ENCODE measurements around the gene KIAA0232.

Gene KIAA0232

GRCh38 chr4:6900956-6901355 is 118.4 kb downstream of the KIAA0232 start:
- Histone ChIP-seq H3K36me3 (replicated peaks; ENCODE audit: insufficient read depth, low read length) (no peaks in the 10 kb centered on the region), H2AFZ (ENCODE audit: low read length) (no peak overlapping the region), H3K4me2 (ENCODE audit: low read depth, low read length) (no peak overlapping the region), H3K4me1 (ENCODE audit: low read length) (no peaks in the 10 kb centered on the region), H3F3A (ENCODE audit: insufficient read depth, low read length) (no peaks in the 10 kb centered on the region), H3K4me3 (ENCODE audit: low read length) (no peak overlapping the region), H3K9me2 (replicated peaks; ENCODE audit: insufficient read depth, low read length) (no peaks in the 10 kb centered on the region), H3K27me3 (replicated peaks; ENCODE audit: insufficient read depth, low read length) (no peaks in the 10 kb centered on the region), H3K9ac (ENCODE audit: low read length) (no peak overlapping the region), H4K20me1 (ENCODE audit: insufficient read depth, low read length) (no peaks in the 10 kb centered on the region), H3K79me2 (ENCODE audit: low read length) (no peaks in the 10 kb centered on the region), H3K9me3 (replicated peaks; ENCODE audit: insufficient read depth, low read length) (no peaks in the 10 kb centered on the region), H3K27ac (ENCODE audit: low read length) (no peak overlapping the region)
- TF ChIP-seq EZH2 (optimal IDR thresholded peaks at IDR 0.05; ENCODE audit: low read depth, low read length) (no peak), CTCF (IDR thresholded peaks at IDR 0.05; ENCODE audit: low read length) (no peak), EZH2phosphoT487 (IDR thresholded peaks at IDR 0.05; ENCODE audit: low read length) (no peak)
- DNase-seq = no peak

DNA sequence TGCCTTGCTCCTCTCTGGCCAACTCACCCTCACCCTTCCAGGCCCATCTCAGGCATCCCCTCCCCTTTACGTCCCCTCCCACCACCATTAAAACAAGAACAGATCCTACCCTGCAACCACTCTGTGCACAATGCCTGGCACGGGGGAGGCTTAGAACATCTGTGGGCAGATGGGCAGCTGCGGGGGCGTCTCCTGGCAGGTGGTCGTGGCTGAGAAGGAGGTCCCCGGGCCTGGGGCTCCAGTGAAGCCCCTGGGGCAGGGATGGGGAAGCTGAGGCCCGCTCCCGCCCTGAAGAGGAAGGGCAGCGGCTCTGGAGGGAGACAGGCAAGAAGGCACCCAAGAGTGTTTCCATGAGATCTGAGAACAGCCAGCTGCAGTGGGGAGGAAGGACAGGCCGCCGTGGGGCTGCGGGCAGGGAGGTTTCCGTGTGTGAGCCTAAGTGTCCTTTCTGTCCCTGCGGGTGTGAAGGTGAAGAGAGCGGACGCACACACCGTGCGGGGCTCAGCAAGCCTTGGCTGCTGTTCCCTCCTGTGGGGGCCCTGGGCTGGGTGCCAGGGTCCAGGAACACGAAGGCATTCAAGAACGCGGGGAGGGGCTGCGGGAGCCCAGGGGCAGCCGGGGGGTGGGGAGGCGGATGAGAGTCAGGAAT is 119.3 kb downstream of the KIAA0232 start:
- Histone ChIP-seq H3K79me2 (ENCODE audit: low read length) (no peaks in the 10 kb centered on the region), H3K9me3 (replicated peaks; ENCODE audit: insufficient read depth, low read length) (no peaks in the 10 kb centered on the region), H3K9ac (ENCODE audit: low read length) (no peak overlapping the region), H2AFZ (ENCODE audit: low read length) (no peak overlapping the region), H3K4me1 (ENCODE audit: low read length) (no peaks in the 10 kb centered on the region), H3K27me3 (replicated peaks; ENCODE audit: insufficient read depth, low read length) (no peaks in the 10 kb centered on the region), H3K9me2 (replicated peaks; ENCODE audit: insufficient read depth, low read length) (no peaks in the 10 kb centered on the region), H3K4me2 (ENCODE audit: low read depth, low read length) (no peak overlapping the region), H3F3A (ENCODE audit: insufficient read depth, low read length) (no peaks in the 10 kb centered on the region), H3K27ac (ENCODE audit: low read length) (no peak overlapping the region), H3K36me3 (replicated peaks; ENCODE audit: insufficient read depth, low read length) (no peaks in the 10 kb centered on the region), H3K4me3 (ENCODE audit: low read length) (no peak overlapping the region), H4K20me1 (ENCODE audit: insufficient read depth, low read length) (no peaks in the 10 kb centered on the region)
- no peak for TF ChIP-seq EZH2 (optimal IDR thresholded peaks at IDR 0.05; ENCODE audit: low read depth, low read length)
- TF ChIP-seq EZH2phosphoT487 (IDR thresholded peaks at IDR 0.05; ENCODE audit: low read length) = no peak
- no peak for TF ChIP-seq CTCF (IDR thresholded peaks at IDR 0.05; ENCODE audit: low read length)
- no peak for DNase-seq

- Histone ChIP-seq H3K4me1 (ENCODE audit: low read length) (no peaks in the 10 kb centered on the region), H3K36me3 (replicated peaks; ENCODE audit: insufficient read depth, low read length) (no peaks in the 10 kb centered on the region), H3K9ac (ENCODE audit: low read length) (no peak overlapping the region), H3F3A (ENCODE audit: insufficient read depth, low read length) (no peaks in the 10 kb centered on the region), H4K20me1 (ENCODE audit: insufficient read depth, low read length) (no peaks in the 10 kb centered on the region), H3K79me2 (ENCODE audit: low read length) (no peaks in the 10 kb centered on the region), H3K4me2 (ENCODE audit: low read depth, low read length) (no peak overlapping the region), H3K27ac (ENCODE audit: low read length) (no peak overlapping the region), H2AFZ (ENCODE audit: low read length) (no peak overlapping the region), H3K9me3 (replicated peaks; ENCODE audit: insufficient read depth, low read length) (no peaks in the 10 kb centered on the region), H3K27me3 (replicated peaks; ENCODE audit: insufficient read depth, low read length) (no peaks in the 10 kb centered on the region), H3K9me2 (replicated peaks; ENCODE audit: insufficient read depth, low read length) (no peaks in the 10 kb centered on the region), H3K4me3 (ENCODE audit: low read length) (no peak overlapping the region)
- no peak for TF ChIP-seq EZH2 (optimal IDR thresholded peaks at IDR 0.05; ENCODE audit: low read depth, low read length)
- no peak for TF ChIP-seq CTCF (IDR thresholded peaks at IDR 0.05; ENCODE audit: low read length)
- TF ChIP-seq EZH2phosphoT487 (IDR thresholded peaks at IDR 0.05; ENCODE audit: low read length) = no peak
- DNase-seq = no peak
Measured at GRCh38 chr4:6902318-6903042, 120.0 kb downstream of the KIAA0232 start.
